ENCODE measurements around the gene LGALS8. TPM values are rescaled to one million over a fixed set of nuclear protein-coding genes. Genes with fewer than 3 reads are reported as not detected.

LGALS8 gene
- total RNA-seq, 1 donor from 2014 or later, result 42.4 TPM

DNA sequence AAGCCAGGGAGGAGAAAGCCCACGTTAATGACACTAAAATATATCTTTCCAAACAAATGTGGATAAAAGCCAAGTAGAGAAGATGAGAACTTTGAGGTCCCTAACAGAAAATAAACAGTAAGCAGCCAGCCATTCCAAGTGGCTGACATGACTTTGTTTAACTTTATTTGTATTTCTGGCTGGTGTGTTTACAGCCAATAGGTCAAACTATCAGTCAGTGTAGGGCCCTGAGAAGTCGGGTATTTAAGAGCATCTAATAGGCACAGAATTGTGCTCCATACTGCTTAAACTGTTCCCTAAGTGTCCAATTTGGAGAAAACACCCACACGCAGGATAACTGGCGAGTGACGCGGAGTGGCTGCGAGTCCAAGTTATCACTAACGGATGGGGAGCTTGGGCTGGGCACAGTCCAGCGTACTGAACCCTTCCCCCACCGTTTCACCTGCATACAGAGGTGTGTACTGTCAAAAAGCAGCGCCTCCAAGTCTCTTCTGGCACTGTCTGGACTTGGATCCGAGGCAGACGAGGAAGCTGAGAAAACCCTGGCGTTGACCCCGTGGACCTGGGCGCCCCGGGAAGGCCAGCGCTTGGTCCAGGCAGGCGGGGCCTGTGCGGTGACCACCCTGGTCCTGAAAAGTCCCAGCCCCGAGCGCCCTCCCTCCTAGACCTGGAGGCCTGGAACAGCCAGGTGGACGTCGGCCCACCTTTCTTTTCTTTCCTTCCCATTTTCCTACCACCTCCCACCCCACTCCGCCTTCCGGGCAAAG, 662 bp upstream of the LGALS8 start:
- DNase-seq (ENCODE audit: extremely low spot score, unreplicated experiment), result no peak
- TF ChIP-seq, protein P1, sequence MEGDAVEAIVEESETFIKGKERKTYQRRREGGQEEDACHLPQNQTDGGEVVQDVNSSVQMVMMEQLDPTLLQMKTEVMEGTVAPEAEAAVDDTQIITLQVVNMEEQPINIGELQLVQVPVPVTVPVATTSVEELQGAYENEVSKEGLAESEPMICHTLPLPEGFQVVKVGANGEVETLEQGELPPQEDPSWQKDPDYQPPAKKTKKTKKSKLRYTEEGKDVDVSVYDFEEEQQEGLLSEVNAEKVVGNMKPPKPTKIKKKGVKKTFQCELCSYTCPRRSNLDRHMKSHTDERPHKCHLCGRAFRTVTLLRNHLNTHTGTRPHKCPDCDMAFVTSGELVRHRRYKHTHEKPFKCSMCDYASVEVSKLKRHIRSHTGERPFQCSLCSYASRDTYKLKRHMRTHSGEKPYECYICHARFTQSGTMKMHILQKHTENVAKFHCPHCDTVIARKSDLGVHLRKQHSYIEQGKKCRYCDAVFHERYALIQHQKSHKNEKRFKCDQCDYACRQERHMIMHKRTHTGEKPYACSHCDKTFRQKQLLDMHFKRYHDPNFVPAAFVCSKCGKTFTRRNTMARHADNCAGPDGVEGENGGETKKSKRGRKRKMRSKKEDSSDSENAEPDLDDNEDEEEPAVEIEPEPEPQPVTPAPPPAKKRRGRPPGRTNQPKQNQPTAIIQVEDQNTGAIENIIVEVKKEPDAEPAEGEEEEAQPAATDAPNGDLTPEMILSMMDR (conservative IDR thresholded peaks at IDR 0.05), result no peak
- peaks cover 3% of the 10 kb centered on the region for H3K9me3 Mint-ChIP-seq
- peak overlapping the region; percentile 98 for H3K4me3 Mint-ChIP-seq
- H3K4me1 Mint-ChIP-seq (ENCODE audit: unreplicated experiment), result peaks cover 13% of the 10 kb centered on the region
- no peaks in the 10 kb centered on the region for H3K27me3 Mint-ChIP-seq
- H3K27ac Mint-ChIP-seq, result peak overlapping the region; percentile 61
- H3K36me3 Mint-ChIP-seq, result peaks cover 13% of the 10 kb centered on the region

DNA sequence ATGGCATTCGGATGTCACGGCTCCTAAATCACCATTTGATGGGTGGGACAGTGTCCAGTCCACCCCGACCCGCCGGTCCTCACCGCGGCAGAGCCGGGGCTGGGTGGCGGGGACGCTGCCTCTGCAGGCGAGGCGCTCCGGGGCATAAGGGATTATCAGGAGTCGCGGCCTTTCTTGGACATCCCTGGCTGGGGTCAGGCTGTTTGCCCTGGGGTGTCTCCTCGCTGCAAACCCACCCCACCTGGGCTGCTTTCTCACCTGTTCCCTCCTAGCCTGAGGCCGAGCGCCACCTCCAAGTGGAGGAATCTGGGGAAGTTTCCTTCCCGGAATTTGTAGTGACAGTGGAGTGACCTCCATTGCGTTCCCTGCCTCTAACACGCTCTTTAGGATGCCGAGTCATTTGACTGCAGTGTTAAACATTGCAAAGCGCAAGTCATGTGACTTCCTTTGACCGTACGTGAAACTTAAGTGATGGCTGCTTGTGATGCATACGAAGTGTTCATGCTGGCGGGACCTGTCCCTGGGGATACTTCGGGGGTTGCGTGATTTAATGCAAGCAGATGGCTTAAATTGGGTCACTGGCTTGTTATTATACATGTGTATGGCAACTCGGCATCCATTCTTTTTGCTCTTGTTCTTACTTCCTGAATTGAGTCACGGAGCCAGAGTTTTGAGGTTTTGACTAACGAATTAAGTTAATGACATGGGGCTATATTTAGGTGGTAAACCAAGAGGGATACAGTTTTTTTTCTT, 536 bp downstream of the LGALS8 start:
- Mint-ChIP-seq H3K27ac (peak overlapping the region; percentile 98), H3K27me3 (no peaks in the 10 kb centered on the region), H3K4me1 (ENCODE audit: unreplicated experiment) (peaks cover 13% of the 10 kb centered on the region), H3K9me3 (peaks cover 3% of the 10 kb centered on the region), H3K36me3 (peaks cover 13% of the 10 kb centered on the region), H3K4me3 (peak overlapping the region; percentile 98)
- DNase-seq (ENCODE audit: extremely low spot score, unreplicated experiment), result no peak
- TF ChIP-seq, protein P1 (conservative IDR thresholded peaks at IDR 0.05), result no peak

DNA sequence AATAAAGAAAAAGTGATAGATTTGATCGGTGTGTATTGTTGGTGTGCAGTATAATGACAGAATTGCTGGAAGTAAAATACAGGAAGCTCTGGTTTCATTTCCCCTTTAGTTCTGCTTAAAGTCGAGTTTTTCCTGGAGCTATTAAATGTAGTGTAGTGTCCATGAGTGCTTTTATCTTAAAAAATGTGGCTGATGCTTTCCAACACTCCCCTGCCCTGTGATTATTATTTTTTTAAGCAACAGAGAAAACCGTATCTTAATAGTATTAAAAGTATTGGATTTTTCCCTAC, 1.1 kb downstream of the LGALS8 start:
- peak overlapping the region; percentile 98 for H3K27ac Mint-ChIP-seq
- TF ChIP-seq, protein P1 (conservative IDR thresholded peaks at IDR 0.05), result no peak
- DNase-seq (ENCODE audit: extremely low spot score, unreplicated experiment), result no peak
- no peaks in the 10 kb centered on the region for H3K27me3 Mint-ChIP-seq
- H3K9me3 Mint-ChIP-seq, result peaks cover 3% of the 10 kb centered on the region
- H3K36me3 Mint-ChIP-seq, result peaks cover 13% of the 10 kb centered on the region
- peaks cover 13% of the 10 kb centered on the region for H3K4me1 Mint-ChIP-seq (ENCODE audit: unreplicated experiment)
- peak overlapping the region; percentile 98 for H3K4me3 Mint-ChIP-seq

DNA sequence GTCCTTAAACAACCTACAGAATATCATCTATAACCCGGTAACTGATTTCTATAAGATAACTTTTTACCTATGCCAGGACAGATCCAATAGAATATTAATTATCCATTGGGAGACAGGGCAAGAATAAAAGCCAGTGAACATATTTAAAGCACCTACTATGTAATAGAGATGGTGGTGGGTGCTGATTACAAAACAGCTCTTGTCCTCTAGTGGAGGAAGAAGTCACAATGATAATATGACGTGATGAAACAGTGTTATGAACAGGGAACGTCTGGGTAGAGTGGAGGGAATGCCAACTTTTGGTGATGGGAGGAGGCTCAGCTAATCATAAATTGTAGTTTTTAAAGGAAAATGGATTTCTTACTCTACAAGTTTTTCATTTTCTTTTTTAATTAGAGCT, 2.3 kb downstream of the LGALS8 start:
- Mint-ChIP-seq H3K9me3 (peaks cover 2% of the 10 kb centered on the region), H3K4me1 (ENCODE audit: unreplicated experiment) (peaks cover 13% of the 10 kb centered on the region), H3K36me3 (peaks cover 13% of the 10 kb centered on the region), H3K27ac (no peak overlapping the region), H3K27me3 (no peaks in the 10 kb centered on the region), H3K4me3 (no peak overlapping the region)
- TF ChIP-seq, protein P1 (conservative IDR thresholded peaks at IDR 0.05), result no peak
- DNase-seq (ENCODE audit: extremely low spot score, unreplicated experiment), result no peak

DNA sequence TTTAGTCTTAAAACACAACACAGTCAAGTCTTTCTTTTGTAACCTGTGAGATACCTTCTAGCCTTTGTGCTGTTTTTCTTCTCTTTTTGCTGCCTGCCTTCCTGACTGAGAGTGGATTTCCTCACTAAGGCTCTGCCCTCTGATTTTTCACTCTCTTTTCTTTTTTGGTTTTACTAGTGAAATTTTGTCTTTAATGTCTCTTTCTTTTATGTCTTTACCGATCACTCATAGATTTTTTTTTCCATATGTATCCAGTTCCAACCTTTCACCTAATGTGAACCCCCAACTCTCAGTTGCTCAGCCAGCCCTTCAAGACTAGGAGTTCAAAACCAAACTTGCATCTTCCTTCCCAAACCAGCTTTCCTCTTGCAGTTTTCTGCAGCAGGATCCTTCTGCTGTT, 6.5 kb downstream of the LGALS8 start:
- Mint-ChIP-seq H3K27me3 (no peaks in the 10 kb centered on the region), H3K4me1 (ENCODE audit: unreplicated experiment) (peaks cover 5% of the 10 kb centered on the region), H3K9me3 (no peaks in the 10 kb centered on the region), H3K4me3 (no peak overlapping the region), H3K27ac (peak overlapping the region; percentile 9), H3K36me3 (peaks cover 22% of the 10 kb centered on the region)
- TF ChIP-seq, protein P1 (conservative IDR thresholded peaks at IDR 0.05), result no peak
- DNase-seq (ENCODE audit: extremely low spot score, unreplicated experiment), result no peak
